ENCODE results near the gene ZNF319.

Gene ZNF319

GRCh38 chr16:58041628-58041955 lies 41.1 kb upstream of the ZNF319 start:
- peaks cover 0 to 4% of the 10 kb centered on the region in 2 donors for H3K27me3 Mint-ChIP-seq
- H3K9me3 Mint-ChIP-seq = no peaks in the 10 kb centered on the region
- no peak overlapping the region for H3K4me3 Mint-ChIP-seq
- DNase-seq (no peak), ATAC-seq (replicated peaks) (no peak)
- H3K36me3 Mint-ChIP-seq = no peaks in the 10 kb centered on the region
- H3K4me1 Mint-ChIP-seq = no peaks in the 10 kb centered on the region
- no peak overlapping the region for H3K27ac Mint-ChIP-seq

- H3K4me1 Mint-ChIP-seq = no peaks in the 10 kb centered on the region
- no peaks in the 10 kb centered on the region for H3K36me3 Mint-ChIP-seq
- no peaks in the 10 kb centered on the region for H3K9me3 Mint-ChIP-seq
- no peak overlapping the region for H3K4me3 Mint-ChIP-seq
- no peak for ATAC-seq (replicated peaks)
- H3K27me3 Mint-ChIP-seq = peaks cover 0 to 4% of the 10 kb centered on the region in 2 donors
- DNase-seq = no peak
- H3K27ac Mint-ChIP-seq = no peak overlapping the region
Observed at GRCh38 chr16:58040945-58041627, 40.6 kb upstream of the ZNF319 start.

GRCh38 chr16:58040496-58040846 lies 40.0 kb upstream of the ZNF319 start:
- no peak for DNase-seq
- Mint-ChIP-seq H3K9me3 (no peaks in the 10 kb centered on the region), H3K27ac (no peak overlapping the region), H3K27me3 (peaks cover 0 to 4% of the 10 kb centered on the region in 2 donors), H3K36me3 (no peaks in the 10 kb centered on the region), H3K4me1 (no peaks in the 10 kb centered on the region), H3K4me3 (no peak overlapping the region)
- ATAC-seq (replicated peaks) = no peak

GRCh38 chr16:58039829-58040495 lies 39.5 kb upstream of the ZNF319 start:
- DNase-seq = no peak
- Mint-ChIP-seq H3K27me3 (peaks cover 0 to 4% of the 10 kb centered on the region in 2 donors), H3K9me3 (no peaks in the 10 kb centered on the region), H3K27ac (no peak overlapping the region), H3K4me1 (no peaks in the 10 kb centered on the region), H3K4me3 (no peak overlapping the region), H3K36me3 (no peaks in the 10 kb centered on the region)
- no peak for ATAC-seq (replicated peaks)

- Mint-ChIP-seq H3K36me3 (no peaks in the 10 kb centered on the region), H3K4me3 (no peak overlapping the region)
Observed at GRCh38 chr16:58038219-58038641, 37.8 kb upstream of the ZNF319 start.

GRCh38 chr16:58037365-58038057 lies 37.0 kb upstream of the ZNF319 start:
- no peak for DNase-seq
- Mint-ChIP-seq H3K4me1 (no peaks in the 10 kb centered on the region), H3K27ac (peak overlapping the region; percentile 81), H3K36me3 (no peaks in the 10 kb centered on the region), H3K27me3 (peaks cover 0 to 4% of the 10 kb centered on the region in 2 donors), H3K9me3 (no peaks in the 10 kb centered on the region), H3K4me3 (no peak overlapping the region)
- no peak for ATAC-seq (replicated peaks)

More at GRCh38 chr16:58038219-58038641, 37.8 kb upstream of the ZNF319 start:
- DNase-seq (no peak), ATAC-seq (replicated peaks) (no peak)
- Mint-ChIP-seq H3K27ac (no peak overlapping the region), H3K4me1 (no peaks in the 10 kb centered on the region), H3K9me3 (no peaks in the 10 kb centered on the region), H3K27me3 (peaks cover 0 to 4% of the 10 kb centered on the region in 2 donors)

DNA sequence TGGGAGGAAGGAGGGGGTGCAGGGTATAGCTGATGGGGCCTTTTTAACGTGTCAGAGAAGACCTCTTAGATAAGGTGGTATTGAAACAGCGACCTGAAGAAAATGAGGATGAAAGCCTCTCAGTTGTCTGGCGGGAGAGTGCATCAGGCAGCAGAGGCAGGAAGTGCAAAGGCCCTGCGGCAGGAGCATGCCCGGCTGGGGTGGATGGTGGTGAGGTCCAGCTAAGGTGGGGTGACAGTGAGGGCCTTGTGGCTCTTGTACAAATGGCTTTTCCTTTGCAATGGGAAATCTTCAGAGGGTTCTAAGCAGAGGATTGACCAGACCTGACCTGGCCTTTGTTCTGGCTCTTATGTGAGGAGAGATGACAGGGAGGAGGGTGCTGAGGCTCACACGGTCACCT lies 36.5 kb upstream of the ZNF319 start:
- Mint-ChIP-seq H3K4me3 (no peak overlapping the region), H3K27ac (no peak overlapping the region), H3K36me3 (no peaks in the 10 kb centered on the region), H3K27me3 (peaks cover 0 to 4% of the 10 kb centered on the region in 2 donors), H3K4me1 (no peaks in the 10 kb centered on the region), H3K9me3 (no peaks in the 10 kb centered on the region)
- ATAC-seq (replicated peaks) = no peak
- no peak for DNase-seq

GRCh38 chr16:58035356-58036170 lies 35.1 kb upstream of the ZNF319 start:
- no peak for DNase-seq
- Mint-ChIP-seq H3K9me3 (no peaks in the 10 kb centered on the region), H3K36me3 (no peaks in the 10 kb centered on the region), H3K4me3 (no peak overlapping the region), H3K27ac (no peak overlapping the region), H3K27me3 (peaks cover 0 to 4% of the 10 kb centered on the region in 2 donors), H3K4me1 (no peaks in the 10 kb centered on the region)
- ATAC-seq (replicated peaks) = no peak

DNA sequence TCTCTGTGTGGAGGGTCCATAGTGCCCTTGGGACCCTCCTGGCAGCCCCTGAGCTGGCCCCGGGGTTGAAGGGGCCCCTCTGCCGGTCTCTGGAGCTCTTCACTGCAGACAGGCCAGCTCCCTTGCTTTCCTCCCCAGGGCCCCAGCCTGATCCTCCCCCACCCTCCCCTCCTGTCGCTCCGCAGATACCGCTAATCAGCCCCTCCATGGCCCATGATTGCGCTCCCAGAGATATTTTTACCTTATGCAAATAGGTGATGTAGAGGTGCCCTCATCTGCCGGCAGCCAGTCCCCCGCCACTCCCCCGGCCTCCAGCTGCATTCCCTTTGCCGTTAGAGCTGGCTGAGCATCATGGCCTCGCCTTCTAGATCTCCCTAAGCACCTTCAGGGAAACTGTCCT lies 34.3 kb upstream of the ZNF319 start:
- H3K4me1 Mint-ChIP-seq = no peaks in the 10 kb centered on the region
- no peaks in the 10 kb centered on the region for H3K9me3 Mint-ChIP-seq
- no peak overlapping the region for H3K4me3 Mint-ChIP-seq
- H3K27ac Mint-ChIP-seq = no peak overlapping the region
- ATAC-seq (replicated peaks) (no peak), DNase-seq (no peak)
- H3K27me3 Mint-ChIP-seq = peaks cover 3 to 8% of the 10 kb centered on the region in 2 donors
- no peaks in the 10 kb centered on the region for H3K36me3 Mint-ChIP-seq

GRCh38 chr16:58034128-58034685 lies 33.7 kb upstream of the ZNF319 start:
- no peak overlapping the region for H3K4me3 Mint-ChIP-seq
- no peaks in the 10 kb centered on the region for H3K36me3 Mint-ChIP-seq
- no peak for ATAC-seq (replicated peaks)
- DNase-seq = no peak
- no peak overlapping the region for H3K27ac Mint-ChIP-seq
- no peaks in the 10 kb centered on the region for H3K4me1 Mint-ChIP-seq
- H3K9me3 Mint-ChIP-seq = no peaks in the 10 kb centered on the region
- peaks cover 9 to 13% of the 10 kb centered on the region in 2 donors for H3K27me3 Mint-ChIP-seq

DNA sequence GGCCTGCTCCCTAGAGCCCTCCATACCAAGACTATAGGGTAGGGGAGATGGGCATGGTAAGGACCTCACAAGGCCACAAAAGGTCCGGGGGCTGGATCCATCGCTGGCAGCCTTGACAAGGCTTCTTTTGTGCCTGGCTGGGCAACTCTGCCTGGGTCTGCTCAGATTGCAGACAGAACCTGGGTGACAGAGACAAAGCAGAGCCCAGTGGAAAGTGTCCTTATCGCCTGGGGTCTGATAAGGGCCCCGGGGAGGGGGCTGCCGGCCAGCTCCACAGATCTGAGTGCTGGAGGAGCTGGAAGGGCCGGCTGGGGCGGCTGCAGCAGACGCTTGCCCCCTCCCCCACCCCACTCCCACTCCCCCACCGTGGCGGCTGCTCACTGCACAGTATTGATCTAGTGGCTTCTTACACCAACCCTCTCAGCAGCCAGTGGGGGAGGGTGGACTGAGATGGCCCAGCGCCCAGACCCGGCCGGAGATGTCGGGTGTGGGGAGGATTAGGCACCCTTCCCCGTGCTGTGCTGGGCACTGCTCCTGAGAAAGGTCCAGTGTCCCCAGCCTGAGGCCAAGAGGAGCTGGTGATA lies 32.3 kb upstream of the ZNF319 start:
- Mint-ChIP-seq H3K4me1 (no peaks in the 10 kb centered on the region), H3K27me3 (peaks cover 23 to 24% of the 10 kb centered on the region in 2 donors), H3K27ac (no peak overlapping the region), H3K36me3 (no peaks in the 10 kb centered on the region), H3K4me3 (no peak overlapping the region), H3K9me3 (no peaks in the 10 kb centered on the region)
- DNase-seq (no peak), ATAC-seq (replicated peaks) (no peak)

- H3K4me1 Mint-ChIP-seq = no peaks in the 10 kb centered on the region
- no peak overlapping the region for H3K4me3 Mint-ChIP-seq
- peaks cover 23 to 31% of the 10 kb centered on the region in 2 donors for H3K27me3 Mint-ChIP-seq
- DNase-seq (no peak), ATAC-seq (replicated peaks) (no peak)
- no peak overlapping the region for H3K27ac Mint-ChIP-seq
- no peaks in the 10 kb centered on the region for H3K9me3 Mint-ChIP-seq
- no peaks in the 10 kb centered on the region for H3K36me3 Mint-ChIP-seq
Observed at GRCh38 chr16:58031016-58031800, 30.7 kb upstream of the ZNF319 start.

DNA sequence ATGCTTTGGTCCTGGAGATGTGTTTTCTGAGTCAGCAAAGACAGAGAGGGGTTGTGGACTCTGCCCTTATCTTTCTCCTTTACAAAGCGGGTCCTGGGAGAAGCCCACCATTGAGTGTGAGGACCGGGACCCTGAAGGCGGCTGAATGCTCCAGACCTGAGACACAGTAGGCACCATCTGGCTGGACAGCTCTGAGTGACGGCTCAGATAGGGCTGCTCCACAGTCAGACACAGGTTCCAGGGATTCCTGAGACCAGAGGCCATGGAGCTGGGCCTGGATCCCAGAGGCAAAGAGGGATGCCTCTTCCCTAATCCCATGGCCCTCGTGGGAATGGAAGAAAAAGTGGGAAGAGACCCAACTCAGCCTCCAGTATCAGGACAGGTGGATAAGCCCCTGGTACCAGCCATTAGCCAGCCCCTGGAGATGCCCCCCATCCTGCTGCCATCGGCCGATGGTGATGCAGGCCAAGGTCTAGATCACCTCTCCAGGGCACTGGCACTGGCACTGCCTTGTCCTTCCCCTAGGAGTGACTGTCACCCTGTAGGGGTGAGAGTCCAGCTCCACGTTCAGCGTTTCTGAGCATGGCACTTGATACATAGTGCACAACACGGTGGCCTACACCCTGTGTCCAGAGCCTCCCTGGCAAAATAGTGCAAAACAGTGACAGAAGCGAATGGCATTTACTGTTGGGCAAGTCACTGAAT lies 29.8 kb upstream of the ZNF319 start:
- ATAC-seq (replicated peaks) = no peak
- Mint-ChIP-seq H3K4me3 (no peak overlapping the region), H3K9me3 (no peaks in the 10 kb centered on the region)

More for the DNA sequence above, 29.8 kb upstream of the ZNF319 start:
- no peaks in the 10 kb centered on the region for H3K36me3 Mint-ChIP-seq
- peaks cover 0 to under 1% of the 10 kb centered on the region in 2 donors for H3K4me1 Mint-ChIP-seq
- no peak overlapping the region for H3K27ac Mint-ChIP-seq
- DNase-seq = no peak
- peaks cover 23 to 32% of the 10 kb centered on the region in 2 donors for H3K27me3 Mint-ChIP-seq
